ENCODE results near the gene RPL22L1.
"Not testable (repeated sequence)": the region's sequence is repeated elsewhere in the genome, so short reads cannot be mapped to it uniquely, and the experiment has no call there.

The RPL22L1 gene

DNA sequence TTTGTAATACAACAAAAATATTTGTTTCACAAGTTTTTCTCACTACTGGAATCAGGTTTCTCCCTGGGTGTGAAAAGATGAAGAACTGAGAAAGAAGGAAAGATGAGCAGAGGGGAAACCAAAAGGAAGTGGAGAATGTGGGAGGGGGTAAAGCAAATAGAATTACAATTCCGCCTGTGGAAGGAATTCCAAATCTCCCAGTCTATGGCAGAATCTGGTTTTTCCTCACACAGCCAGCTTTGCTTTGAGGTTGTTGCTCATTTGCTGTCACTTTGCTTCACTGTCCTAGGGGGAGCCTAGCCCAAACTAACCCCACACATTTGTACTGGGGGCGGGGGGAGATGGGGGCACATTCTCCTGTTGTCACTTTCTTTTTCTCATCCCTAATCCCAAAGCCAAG is 43.9 kb downstream of the RPL22L1 start:
- DNase-seq = no peak

- not testable (repeated sequence) for DNase-seq
Measured at GRCh38 chr3:170823562-170823961, 46.4 kb downstream of the RPL22L1 start.

- DNase-seq = not testable (repeated sequence)
Measured at GRCh38 chr3:170818325-170818724, 51.7 kb downstream of the RPL22L1 start.

GRCh38 chr3:170817471-170817870 is 52.5 kb downstream of the RPL22L1 start:
- not testable (repeated sequence) for DNase-seq

- no peak for DNase-seq
Measured at GRCh38 chr3:170816841-170817240, 53.2 kb downstream of the RPL22L1 start.

DNA sequence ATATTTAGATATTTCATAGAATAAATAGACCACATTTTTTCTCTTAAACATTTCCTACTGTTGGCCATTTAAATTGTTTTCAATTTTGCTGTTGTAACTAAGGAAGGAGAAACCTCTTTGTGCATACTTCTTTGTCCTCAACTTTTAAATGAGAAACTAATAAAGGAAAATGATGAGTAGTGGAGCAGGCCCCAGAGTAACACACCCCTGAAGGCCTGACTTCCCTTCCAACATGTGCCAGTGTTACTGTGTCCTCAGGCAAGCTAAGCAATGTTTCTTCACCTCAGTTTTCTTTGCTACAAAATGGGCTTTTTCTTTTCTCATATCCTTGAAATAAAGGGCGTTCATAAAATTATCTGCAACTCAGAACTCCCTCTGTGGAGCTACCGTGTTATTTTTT is 53.7 kb downstream of the RPL22L1 start:
- no peak for DNase-seq

- no peak for DNase-seq
Measured at GRCh38 chr3:170815936-170816335, 54.1 kb downstream of the RPL22L1 start.

GRCh38 chr3:170815340-170815739 is 54.7 kb downstream of the RPL22L1 start:
- DNase-seq = no peak
